Pancreas (tissue), 10 donors: ENCODE results near the gene AP3B1. TPM values are rescaled to one million over a fixed set of nuclear protein-coding genes. Genes with fewer than 3 reads are reported as not detected.

Experiments used
- ATAC-seq, 4 donors: fragments of 200-7000 bp; cut with Tn5 transposase; one replicate each; pipeline versions ENCODE4 v1.8.0 to v1.9.1; 2020; ENCODE audit warnings: mild to moderate bottlenecking in 4 of 4, moderate library complexity in 4 of 4
- DNase-seq, 6 donors: peaks; one replicate each; pipeline ENCODE4 v3.0.0-alpha.2; 2020
- FAIRE-seq: peaks from 2 replicates; lab custom pipeline; 2012; peaks lifted over from hg19 to GRCh38; lab: Jason Lieb, UNC
- H3K27ac ChIP-seq, 4 donors: fragments of 200-600 bp; sonication (generic); 1 replicate in 3 of 4; 2 replicates in 1 of 4; pipeline versions ENCODE4 v1.5.0 to v1.8.0; 2020
- H3K27me3 ChIP-seq, 4 donors: fragments of 200-600 bp; one replicate each; pipeline ENCODE4 v1.8.0; 2021
- H3K36me3 ChIP-seq, 3 donors: fragments of 200-600 bp; sonication (generic) in 1 of 3; one replicate each; pipeline versions ENCODE4 v1.5.0 to v1.8.0; 2020 to 2021
- H3K4me1 ChIP-seq, 3 donors: fragments of 200-600 bp; one replicate each; pipeline ENCODE4 v1.8.0; 2021
- H3K4me3 ChIP-seq, 4 donors: fragments of 200-600 bp; sonication (generic) in 2 of 4; one replicate each; pipeline versions ENCODE4 v1.5.0 to v1.8.0; 2020 to 2021
- H3K9me3 ChIP-seq, 4 donors: fragments of 200-600 bp; one replicate each; pipeline ENCODE4 v1.8.0; 2021
- CTCF ChIP-seq, 4 donors: fragments of 200-600 bp; sonication (generic) in 3 of 4; IDR thresholded peaks; one replicate each; pipeline versions ENCODE4 v1.5.0 to v1.8.0; 2021; ENCODE audit warnings: antibody characterized with exemption in 4 of 4
- WGBS, 2 donors: extraction: QIAGEN DNeasy Blood & Tissue Kit; methylation state at CpG; one replicate each; pipeline ENCODE4 v1.1.7; 2013; 5-methylcytosine and 5-hydroxymethylcytosine counted together
- intact Hi-C, 3 donors: fragments of 100-400 bp; cut with DNase I; formaldehyde crosslinking; loops; one replicate each; pipeline versions ENCODE4 v1.11.1 to v1.14.2; 2022
- polyA plus RNA-seq, 2 donors: library from polyadenylated mRNA; stranded (reverse); fragments of 200-250 nt; gene quantifications; one replicate each; pipeline ENCODE4 v1.2.3, GENCODE V29; 2013
- total RNA-seq, 6 donors: library from RNA; stranded (reverse); fragmentation: NEBNext Ultra II Directional in 4 of 6; extraction: Animal tissue kit (Norgen Biotek cat#: 25700) in 4 of 6; gene quantifications; one replicate each; pipeline versions ENCODE4 v1.2.1 to v1.2.4, GENCODE V29; 2021 to 2023
- donor health status: healthy with polysubstance abuse.
- donor health status: DM: no; HTN: no; CAD: no; lungs with moderate emphysema.
- donor health status: DM: no; HTN: no; CAD: no.
- donor health status: control.
- donor health status: control.
- donor health status: Bipolar disorder and iron deficiency.
- donor health status: DM: yes; HTN: yes; CAD: no.
- donor health status: DM: no; HTN: no; CAD: no.
- donor health status: DM: no; HTN: no; CAD: no.
- donor health status: DM: yes; HTN: yes; CAD: no.

AP3B1 gene
- total and polyA plus RNA-seq, 8 donors = 11.9 to 26.0 (median 18.2) TPM

DNA sequence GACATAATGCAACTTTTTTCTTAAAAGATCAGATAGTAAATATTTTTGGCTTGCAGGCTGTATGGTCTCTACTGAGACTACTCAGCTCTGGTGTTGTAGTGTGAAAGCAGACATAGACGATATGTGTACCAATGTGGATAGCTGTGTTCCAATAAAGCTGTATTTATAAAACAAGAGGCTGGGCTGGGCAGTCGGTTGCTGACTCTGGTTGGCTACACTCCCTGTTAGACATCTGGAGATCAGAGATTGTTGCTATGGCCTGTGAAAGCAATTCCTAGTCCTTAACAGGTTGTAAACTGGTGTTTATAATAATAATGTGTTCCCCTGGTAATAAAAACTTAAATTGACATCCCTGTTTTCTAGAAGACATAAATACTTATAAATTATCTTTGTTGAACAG, 41.5 kb upstream of the AP3B1 start:
- Histone ChIP-seq H3K4me1 (no peaks in the 10 kb centered on the region), H3K4me3 (no peak overlapping the region), H3K27ac (no peak overlapping the region), H3K36me3 (no peaks in the 10 kb centered on the region), H3K9me3 (no peaks in the 10 kb centered on the region), H3K27me3 (no peaks in the 10 kb centered on the region)
- intact Hi-C loops = no loop called here
- TF ChIP-seq CTCF (IDR thresholded peaks at IDR 0.05) = no peak
- no peak for FAIRE-seq
- 74 to 86% methylated on average over 2 of the region's 2 CpGs for WGBS, 2 donors
- ATAC-seq = no peak
- DNase-seq = no peak

- ATAC-seq = no peak
- no peak for TF ChIP-seq CTCF (IDR thresholded peaks at IDR 0.05)
These were observed 40.3 kb upstream of the AP3B1 start for GRCh38 chr5:78334811-78335210.

GRCh38 chr5:78331523-78332080, 37.1 kb upstream of the AP3B1 start:
- no peaks in the 10 kb centered on the region for H3K4me1 ChIP-seq
- no peak overlapping the region for H3K4me3 ChIP-seq
- DNase-seq = no peak
- H3K9me3 ChIP-seq = no peaks in the 10 kb centered on the region
- no peak for TF ChIP-seq CTCF (IDR thresholded peaks at IDR 0.05)
- ATAC-seq = peak in 2 of 4 donors; percentile 22 to 44
- intact Hi-C loops = no loop called here
- no peaks in the 10 kb centered on the region for H3K27me3 ChIP-seq
- H3K36me3 ChIP-seq = no peaks in the 10 kb centered on the region
- no peak overlapping the region for H3K27ac ChIP-seq
- FAIRE-seq = no peak

More at GRCh38 chr5:78334811-78335210, 40.3 kb upstream of the AP3B1 start:
- Histone ChIP-seq H3K27ac (no peak overlapping the region), H3K9me3 (no peaks in the 10 kb centered on the region), H3K4me1 (no peaks in the 10 kb centered on the region), H3K36me3 (no peaks in the 10 kb centered on the region), H3K27me3 (no peaks in the 10 kb centered on the region), H3K4me3 (no peak overlapping the region)
- 63 to 73% methylated on average over 3 of the region's 3 CpGs for WGBS, 2 donors
- DNase-seq (no peak), FAIRE-seq (no peak)
- intact Hi-C loops = no loop called here

- no peak overlapping the region for H3K4me3 ChIP-seq
- no peaks in the 10 kb centered on the region for H3K27me3 ChIP-seq
- H3K36me3 ChIP-seq = no peaks in the 10 kb centered on the region
- DNase-seq (no peak), FAIRE-seq (no peak), ATAC-seq (no peak)
- TF ChIP-seq CTCF (IDR thresholded peaks at IDR 0.05) = no peak
- intact Hi-C loops = no loop called here
- H3K27ac ChIP-seq = no peak overlapping the region
- WGBS, 2 donors = 78 to 86% methylated on average over 5 of the region's 5 CpGs
- H3K4me1 ChIP-seq = no peaks in the 10 kb centered on the region
- no peaks in the 10 kb centered on the region for H3K9me3 ChIP-seq
These were observed 34.2 kb upstream of the AP3B1 start for GRCh38 chr5:78328585-78329173.
